ENCODE data around the gene IQGAP2. TPM values are rescaled to one million over a fixed set of nuclear protein-coding genes. Genes with fewer than 3 reads are reported as not detected.

The IQGAP2 gene
- polyA plus RNA-seq, 1 experiment = 0.01 TPM

DNA sequence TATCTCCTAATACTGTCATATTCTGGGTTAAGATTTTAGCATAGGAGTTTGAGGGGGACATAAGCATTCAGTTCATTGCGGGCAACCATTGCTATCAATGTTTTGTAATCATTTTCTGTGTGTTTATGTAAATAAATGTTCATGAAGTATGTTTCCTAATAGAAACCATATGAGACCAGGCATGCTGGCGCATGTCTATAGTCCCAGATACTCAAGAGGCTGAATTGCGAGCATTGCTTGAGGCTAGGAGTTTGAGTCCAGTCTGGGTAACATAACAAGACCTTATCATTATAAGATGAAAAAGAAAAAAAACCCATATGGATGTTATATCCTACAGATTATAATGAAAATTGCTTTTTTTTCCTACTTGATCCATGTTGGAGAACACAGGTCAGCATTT lies 129.0 kb downstream of the IQGAP2 start:
- no peaks in the 10 kb centered on the region for H3K36me3 ChIP-seq (ENCODE audit: control insufficient read depth, insufficient read depth, low read length)
- no peak overlapping the region for H3K4me3 ChIP-seq (ENCODE audit: low read depth, low read length)
- DNase-seq (ENCODE audit: low read depth) = no peak
- TF ChIP-seq, protein P1, sequence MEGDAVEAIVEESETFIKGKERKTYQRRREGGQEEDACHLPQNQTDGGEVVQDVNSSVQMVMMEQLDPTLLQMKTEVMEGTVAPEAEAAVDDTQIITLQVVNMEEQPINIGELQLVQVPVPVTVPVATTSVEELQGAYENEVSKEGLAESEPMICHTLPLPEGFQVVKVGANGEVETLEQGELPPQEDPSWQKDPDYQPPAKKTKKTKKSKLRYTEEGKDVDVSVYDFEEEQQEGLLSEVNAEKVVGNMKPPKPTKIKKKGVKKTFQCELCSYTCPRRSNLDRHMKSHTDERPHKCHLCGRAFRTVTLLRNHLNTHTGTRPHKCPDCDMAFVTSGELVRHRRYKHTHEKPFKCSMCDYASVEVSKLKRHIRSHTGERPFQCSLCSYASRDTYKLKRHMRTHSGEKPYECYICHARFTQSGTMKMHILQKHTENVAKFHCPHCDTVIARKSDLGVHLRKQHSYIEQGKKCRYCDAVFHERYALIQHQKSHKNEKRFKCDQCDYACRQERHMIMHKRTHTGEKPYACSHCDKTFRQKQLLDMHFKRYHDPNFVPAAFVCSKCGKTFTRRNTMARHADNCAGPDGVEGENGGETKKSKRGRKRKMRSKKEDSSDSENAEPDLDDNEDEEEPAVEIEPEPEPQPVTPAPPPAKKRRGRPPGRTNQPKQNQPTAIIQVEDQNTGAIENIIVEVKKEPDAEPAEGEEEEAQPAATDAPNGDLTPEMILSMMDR (IDR thresholded peaks at IDR 0.05; ENCODE audit: insufficient read depth, low read depth, low read length) = no peak
- CTCF ChIA-PET = no interaction called here
- H3K27me3 ChIP-seq (ENCODE audit: control insufficient read depth, insufficient read depth, low read length) = no peaks in the 10 kb centered on the region; the same call in 1 of the 2 replicates
- POLR2A ChIA-PET = no interaction called here

GRCh38 chr5:76532973-76533372 lies 129.9 kb downstream of the IQGAP2 start:
- TF ChIP-seq, protein P1 (IDR thresholded peaks at IDR 0.05; ENCODE audit: insufficient read depth, low read depth, low read length) = no peak
- ChIA-PET POLR2A (no interaction called here), CTCF (no interaction called here)
- DNase-seq (ENCODE audit: low read depth) = no peak
- H3K27me3 ChIP-seq (ENCODE audit: control insufficient read depth, insufficient read depth, low read length) = no peaks in the 10 kb centered on the region; the same call in 1 of the 2 replicates
- no peak overlapping the region for H3K4me3 ChIP-seq (ENCODE audit: low read depth, low read length)
- H3K36me3 ChIP-seq (ENCODE audit: control insufficient read depth, insufficient read depth, low read length) = no peaks in the 10 kb centered on the region

DNA sequence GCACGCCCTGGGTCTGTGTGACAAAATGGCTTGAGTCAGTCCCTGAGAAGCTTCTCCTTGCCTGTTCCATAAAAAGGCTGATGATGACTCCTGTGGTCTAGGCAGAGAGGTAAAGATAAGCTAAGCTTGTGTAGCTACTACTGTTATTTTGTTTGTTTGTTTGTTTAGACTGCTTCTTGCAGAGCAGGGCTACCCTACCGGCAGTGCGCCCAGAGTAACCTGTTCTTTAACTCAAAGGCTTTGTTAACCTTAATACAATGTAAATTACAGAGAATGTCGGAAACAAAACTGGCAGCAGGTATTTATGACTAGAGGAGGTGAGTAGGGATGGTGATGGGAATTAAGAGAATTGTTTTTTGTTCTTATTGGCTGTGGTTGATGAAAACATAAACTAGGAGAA lies 132.5 kb downstream of the IQGAP2 start:
- CTCF ChIA-PET = interaction anchor here (1.1 kb wide), 1 partner anchor 10 kb away, joined by 3 read pairs; no protein-coding TSS in a partner anchor
- no peak for DNase-seq (ENCODE audit: low read depth)
- no peak overlapping the region for H3K4me3 ChIP-seq (ENCODE audit: low read depth, low read length)
- TF ChIP-seq, protein P1 (IDR thresholded peaks at IDR 0.05; ENCODE audit: insufficient read depth, low read depth, low read length) = no peak
- no peaks in the 10 kb centered on the region; the same call in 1 of the 2 replicates for H3K27me3 ChIP-seq (ENCODE audit: control insufficient read depth, insufficient read depth, low read length)
- H3K36me3 ChIP-seq (ENCODE audit: control insufficient read depth, insufficient read depth, low read length) = no peaks in the 10 kb centered on the region
- POLR2A ChIA-PET = no interaction called here

DNA sequence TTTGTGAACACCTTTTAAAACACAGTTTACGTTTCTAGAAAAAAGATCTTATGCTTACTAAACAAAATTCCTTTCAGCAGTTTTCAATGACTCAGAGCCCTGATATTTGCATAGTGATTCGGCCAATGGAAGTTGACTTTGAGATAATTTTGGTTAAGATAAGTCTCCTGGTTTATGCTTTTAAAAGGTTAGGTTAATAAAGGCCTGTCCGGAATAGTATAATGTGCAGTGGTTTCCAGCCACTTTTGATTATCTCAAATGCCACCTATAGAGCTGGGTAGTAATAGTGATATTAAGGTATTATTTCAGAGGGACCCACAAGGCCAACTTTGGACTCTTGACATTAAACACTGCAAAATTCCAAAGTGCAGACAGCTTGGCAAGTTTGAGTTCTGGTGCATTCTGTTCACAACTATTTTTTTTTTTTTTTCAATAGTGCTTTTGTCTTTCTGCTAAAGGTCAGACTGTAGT lies 134.0 kb downstream of the IQGAP2 start:
- CTCF ChIA-PET = no interaction called here
- H3K27me3 ChIP-seq (ENCODE audit: control insufficient read depth, insufficient read depth, low read length) = no peaks in the 10 kb centered on the region; the same call in 1 of the 2 replicates
- H3K4me3 ChIP-seq (ENCODE audit: low read depth, low read length) = no peak overlapping the region
- H3K36me3 ChIP-seq (ENCODE audit: control insufficient read depth, insufficient read depth, low read length) = no peaks in the 10 kb centered on the region
- POLR2A ChIA-PET = no interaction called here
- TF ChIP-seq, protein P1 (IDR thresholded peaks at IDR 0.05; ENCODE audit: insufficient read depth, low read depth, low read length) = no peak
- DNase-seq (ENCODE audit: low read depth) = no peak

- CTCF ChIA-PET = interaction anchor here (1.1 kb wide), 1 partner anchor 21 kb away, joined by 3 read pairs; no protein-coding TSS in a partner anchor
- POLR2A ChIA-PET = no interaction called here
- TF ChIP-seq, protein P1 (IDR thresholded peaks at IDR 0.05; ENCODE audit: insufficient read depth, low read depth, low read length) = no peak
- DNase-seq (ENCODE audit: low read depth) = no peak
- no peaks in the 10 kb centered on the region; the same call in 1 of the 2 replicates for H3K27me3 ChIP-seq (ENCODE audit: control insufficient read depth, insufficient read depth, low read length)
- no peaks in the 10 kb centered on the region for H3K36me3 ChIP-seq (ENCODE audit: control insufficient read depth, insufficient read depth, low read length)
- H3K4me3 ChIP-seq (ENCODE audit: low read depth, low read length) = no peak overlapping the region
These were observed 139.2 kb downstream of the IQGAP2 start for GRCh38 chr5:76542241-76542640.
